GM23248 (cell line): Measurements from ENCODE around the gene ADGRD2. TPM values are rescaled to one million over a fixed set of nuclear protein-coding genes. Genes with fewer than 3 reads are reported as not detected.

Experiments
- DNase-seq: peaks from one replicate; pipeline ENCODE4 v3.0.0-alpha.2; 2015
- H2AFZ ChIP-seq: fragments of 200-600 bp; sonication (generic); 2 replicates; pipeline ENCODE4 v1.6.1; 2016; ENCODE audit warnings: antibody characterized with exemption
- H3F3A ChIP-seq: fragments of 200-600 bp; sonication (generic); 2 replicates; pipeline ENCODE4 v1.6.1; 2016; ENCODE audit warnings: mild to moderate bottlenecking, antibody characterized with exemption, mixed run types; ENCODE audit not compliant: insufficient read depth
- H3K27ac ChIP-seq: fragments of 200-600 bp; sonication (generic); 2 replicates; pipeline ENCODE4 v1.5.1; 2016; ENCODE audit warnings: mild to moderate bottlenecking
- H3K27me3 ChIP-seq: fragments of 200-600 bp; sonication (generic); replicated peaks from 2 replicates; pipeline ENCODE4 v1.6.1; 2016; ENCODE audit warnings: mild to moderate bottlenecking; ENCODE audit not compliant: insufficient read depth
- H3K36me3 ChIP-seq: fragments of 200-600 bp; sonication (generic); 2 replicates; pipeline ENCODE4 v1.6.1; 2016; ENCODE audit warnings: low read depth, mild to moderate bottlenecking
- H3K4me1 ChIP-seq: fragments of 200-600 bp; sonication (generic); 2 replicates; pipeline ENCODE4 v1.6.1; 2016; ENCODE audit warnings: mild to moderate bottlenecking; ENCODE audit not compliant: insufficient read depth
- H3K4me2 ChIP-seq: fragments of 200-600 bp; sonication (generic); one replicate; pipeline ENCODE4 v1.6.1; 2016; ENCODE audit warnings: mild to moderate bottlenecking; ENCODE audit not compliant: unreplicated experiment
- H3K4me3 ChIP-seq: fragments of 200-600 bp; sonication (generic); 2 replicates; pipeline ENCODE4 v1.5.1; 2016; ENCODE audit warnings: mild to moderate bottlenecking
- H3K79me2 ChIP-seq: fragments of 200-600 bp; sonication (generic); 2 replicates; pipeline ENCODE4 v1.6.1; 2016; ENCODE audit warnings: mild to moderate bottlenecking; ENCODE audit not compliant: insufficient read depth
- H3K9ac ChIP-seq: fragments of 200-600 bp; sonication (generic); 2 replicates; pipeline ENCODE4 v1.6.1; 2016; ENCODE audit warnings: mild to moderate bottlenecking
- H3K9me2 ChIP-seq: fragments of 200-600 bp; sonication (generic); 2 replicates; pipeline ENCODE4 v1.6.1; 2016; ENCODE audit warnings: mixed run types, mild to moderate bottlenecking, moderate library complexity; ENCODE audit not compliant: insufficient read depth
- H3K9me3 ChIP-seq: fragments of 200-600 bp; sonication (generic); one replicate; pipeline ENCODE4 v1.6.1; 2017; ENCODE audit warnings: low read depth
- H4K20me1 ChIP-seq: fragments of 200-600 bp; sonication (generic); 2 replicates; pipeline ENCODE4 v1.6.0; 2016; ENCODE audit not compliant: insufficient read depth
- EZH2 ChIP-seq: fragments of 200-600 bp; sonication (generic); IDR thresholded peaks from 2 replicates; pipeline ENCODE4 v1.6.1; 2018; ENCODE audit warnings: antibody characterized with exemption, mild to moderate bottlenecking; ENCODE audit not compliant: insufficient read depth, poor library complexity, severe bottlenecking
- EZH2phosphoT487 ChIP-seq: fragments of 200-600 bp; sonication (generic); IDR thresholded peaks from 2 replicates; pipeline ENCODE4 v1.6.1; 2018; ENCODE audit warnings: antibody characterized with exemption, moderate library complexity, mild to moderate bottlenecking, low read depth; ENCODE audit not compliant: insufficient read depth
- WGBS, 2 experiments: methylation state at CpG; one replicate each; pipeline ENCODE4 v1.1.6; 2015 to 2017; ENCODE audit warnings: low lambda C conversion rate in 2 of 2, low coverage in 1 of 2; ENCODE audit errors: missing lambda C conversion rate in 2 of 2; 5-methylcytosine and 5-hydroxymethylcytosine counted together
- in situ Hi-C: fragments of 300-500 bp; cut with MboI; formaldehyde crosslinking; loops from 2 replicates; pipeline ENCODE4 v1.15.0; 2020
- polyA plus RNA-seq: library from polyadenylated mRNA; unstranded; fragments of >200 nt; fragmentation: Nextera tagmentation; extraction: Ambion mirVana; gene quantifications from 2 replicates; pipeline ENCODE4 v1.2.1, GENCODE V29; 2016
- total RNA-seq: library from RNA; depleted of rRNA; stranded (reverse); fragments of >200 nt; shearing (Covaris generic); gene quantifications from 2 replicates; pipeline ENCODE4 v1.2.3, GENCODE V29; 2014

Gene ADGRD2
- total and polyA plus RNA-seq, 2 experiments from 2014 or later: not detected

DNA sequence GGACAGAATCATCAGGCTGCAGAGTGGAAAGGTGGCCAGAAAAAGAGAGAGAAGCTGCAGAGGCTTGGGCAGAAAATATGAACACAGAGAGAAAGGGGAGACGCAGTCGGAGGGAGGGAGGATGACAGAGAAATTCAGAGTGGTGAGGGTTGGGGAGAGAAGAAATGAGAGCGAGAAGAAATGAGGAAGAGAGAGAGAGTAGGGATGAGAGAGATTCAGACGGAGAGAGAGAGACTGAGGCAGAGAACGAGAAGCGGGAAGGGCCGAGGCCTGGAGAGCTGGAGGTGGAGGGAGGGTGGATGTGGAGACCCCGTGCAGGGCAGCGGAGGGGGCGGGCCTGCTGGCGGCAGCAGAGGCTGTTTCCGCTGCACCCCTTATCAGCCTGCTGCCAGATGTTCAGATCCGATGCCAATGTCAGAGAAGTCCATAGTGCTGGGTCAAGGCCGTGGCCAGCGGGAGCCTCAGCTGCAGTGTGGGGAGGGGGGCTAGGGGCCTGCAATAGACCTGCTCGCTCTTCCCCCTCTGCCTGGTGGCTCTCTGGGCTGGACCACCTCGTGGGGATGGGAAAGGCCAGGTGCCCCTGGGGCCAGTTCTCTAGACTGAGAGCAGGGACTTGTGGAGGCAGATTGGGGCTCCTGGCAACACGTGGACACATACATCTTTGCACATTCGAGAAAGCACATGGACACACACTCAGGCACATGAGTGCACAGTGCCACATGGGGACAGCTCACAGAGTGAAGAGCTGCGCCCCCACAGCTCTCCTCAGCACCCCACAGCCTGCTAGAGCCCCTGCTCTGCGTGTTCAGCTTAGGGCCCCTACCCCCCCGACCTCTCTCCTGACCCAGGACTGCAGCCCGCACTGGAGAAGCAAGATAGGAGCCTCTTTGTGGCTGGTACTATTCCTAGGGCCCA is 61.9 kb downstream of the ADGRD2 start:
- no peaks in the 10 kb centered on the region for H3K36me3 ChIP-seq
- no peaks in the 10 kb centered on the region for H3K9me3 ChIP-seq
- no peaks in the 10 kb centered on the region for H3K9me2 ChIP-seq
- no peaks in the 10 kb centered on the region for H3F3A ChIP-seq
- H3K27me3 ChIP-seq: peaks cover 9% of the 10 kb centered on the region
- no peak overlapping the region for H3K4me2 ChIP-seq
- TF ChIP-seq EZH2 (no peak), EZH2phosphoT487 (no peak)
- H3K27ac ChIP-seq: no peak overlapping the region
- no peak overlapping the region for H3K9ac ChIP-seq
- no peaks in the 10 kb centered on the region for H3K4me1 ChIP-seq
- in situ Hi-C loops: no loop called here
- no peak overlapping the region for H2AFZ ChIP-seq
- H3K4me3 ChIP-seq: no peak overlapping the region
- WGBS, 2 experiments: 65 to 79% methylated on average over 19 to 23 of the region's 23 CpGs
- no peaks in the 10 kb centered on the region for H3K79me2 ChIP-seq
- DNase-seq: no peak
- no peaks in the 10 kb centered on the region for H4K20me1 ChIP-seq

DNA sequence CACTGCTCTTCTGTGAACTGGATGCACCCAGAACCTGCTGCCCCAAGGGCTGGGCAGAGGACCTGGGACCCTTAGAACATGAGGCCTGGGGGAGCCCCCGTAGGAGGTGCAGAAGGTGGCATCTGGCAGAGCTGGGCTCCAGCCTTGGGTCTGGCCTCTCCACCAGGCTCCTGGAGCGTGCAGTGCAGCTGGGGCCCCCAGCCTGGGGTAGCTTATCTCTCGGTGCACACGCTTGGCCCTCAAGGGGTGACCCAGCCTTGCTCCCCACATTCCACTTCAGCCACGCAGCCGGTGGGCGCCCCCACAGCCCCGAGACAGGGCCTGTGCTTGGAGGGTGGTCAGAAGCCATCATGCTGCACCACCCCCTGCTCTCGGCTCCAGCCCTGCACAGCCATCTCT is 62.6 kb downstream of the ADGRD2 start:
- 82 to 86% methylated on average over 9 of the region's 9 CpGs for WGBS, 2 experiments
- no peaks in the 10 kb centered on the region for H3K9me2 ChIP-seq
- no peak overlapping the region for H2AFZ ChIP-seq
- H3K4me2 ChIP-seq: no peak overlapping the region
- no peak for TF ChIP-seq EZH2phosphoT487
- in situ Hi-C loops: no loop called here
- DNase-seq: no peak
- H3K36me3 ChIP-seq: no peaks in the 10 kb centered on the region
- no peaks in the 10 kb centered on the region for H3K4me1 ChIP-seq
- no peak overlapping the region for H3K27ac ChIP-seq
- no peak overlapping the region for H3K9ac ChIP-seq
- peaks cover 9% of the 10 kb centered on the region for H3K27me3 ChIP-seq
- no peaks in the 10 kb centered on the region for H3K9me3 ChIP-seq
- H3F3A ChIP-seq: no peaks in the 10 kb centered on the region
- no peaks in the 10 kb centered on the region for H3K79me2 ChIP-seq
- H4K20me1 ChIP-seq: no peaks in the 10 kb centered on the region
- no peak overlapping the region for H3K4me3 ChIP-seq

DNA sequence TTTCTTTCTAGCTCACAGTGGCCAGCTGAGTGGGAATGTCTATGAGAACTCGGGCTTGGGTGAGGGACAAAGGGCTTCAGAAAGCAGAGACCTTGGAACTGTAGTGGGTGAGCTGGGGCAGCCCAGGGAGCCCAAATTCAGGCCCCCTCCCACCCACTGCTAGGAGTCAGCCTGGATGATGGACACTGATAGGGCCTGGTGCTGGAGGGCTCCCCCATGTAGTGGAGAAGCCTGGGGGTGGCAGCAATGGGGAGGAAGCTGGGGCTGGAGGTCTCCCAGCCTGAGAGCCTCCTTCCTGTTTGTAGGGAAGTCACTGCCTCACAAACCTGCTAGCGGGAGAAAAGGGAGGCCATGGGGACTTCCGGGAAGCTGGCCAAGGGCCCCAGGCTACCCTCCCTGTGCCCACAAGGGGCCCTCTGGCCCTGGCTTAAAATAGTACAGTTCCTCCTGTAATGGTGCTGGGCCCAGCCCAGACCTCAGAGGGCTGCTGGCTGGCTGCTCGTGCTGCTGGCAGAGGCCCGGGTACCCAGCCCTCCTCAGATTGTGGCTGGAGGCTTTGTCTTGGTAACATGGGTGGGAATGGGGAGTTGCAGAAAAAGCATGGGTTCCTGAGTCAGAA is 63.2 kb downstream of the ADGRD2 start:
- in situ Hi-C loops: no loop called here

DNA sequence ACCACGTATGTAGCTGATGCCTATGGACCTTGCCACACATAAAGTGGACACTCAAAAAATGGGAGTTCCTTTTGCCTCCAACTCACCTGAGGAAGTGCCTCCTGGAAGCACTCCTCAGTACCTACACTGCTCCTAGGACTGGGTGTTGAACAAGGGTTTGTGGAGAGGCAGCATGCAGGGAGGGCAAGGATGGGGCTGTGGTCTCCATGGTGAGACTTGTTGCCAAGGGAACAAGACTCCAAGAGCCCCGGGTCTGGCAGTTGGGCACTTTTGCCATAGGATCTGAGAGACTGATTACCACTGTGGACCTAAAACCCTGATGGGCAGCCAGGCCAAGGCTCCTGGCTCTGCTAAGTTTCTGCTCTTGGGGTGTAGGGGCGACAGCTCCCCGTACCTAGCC is 63.9 kb downstream of the ADGRD2 start:
- H3K9ac ChIP-seq: no peak overlapping the region
- 71 to 72% methylated on average over 4 of the region's 4 CpGs for WGBS, 2 experiments

More for the DNA sequence above, 63.2 kb downstream of the ADGRD2 start:
- Histone ChIP-seq H3K4me1 (no peaks in the 10 kb centered on the region), H3K9ac (no peak overlapping the region), H3K79me2 (no peaks in the 10 kb centered on the region), H3K9me2 (no peaks in the 10 kb centered on the region), H4K20me1 (no peaks in the 10 kb centered on the region), H3K27me3 (peaks cover 13% of the 10 kb centered on the region), H2AFZ (no peak overlapping the region), H3K4me3 (no peak overlapping the region), H3K27ac (no peak overlapping the region), H3F3A (no peaks in the 10 kb centered on the region), H3K36me3 (no peaks in the 10 kb centered on the region), H3K4me2 (no peak overlapping the region), H3K9me3 (no peaks in the 10 kb centered on the region)
- 57 to 60% methylated on average over 5 of the region's 5 CpGs for WGBS, 2 experiments
- DNase-seq: no peak
- no peak for TF ChIP-seq EZH2phosphoT487

More for the DNA sequence above, 63.9 kb downstream of the ADGRD2 start:
- H4K20me1 ChIP-seq: no peaks in the 10 kb centered on the region
- no peaks in the 10 kb centered on the region for H3K79me2 ChIP-seq
- no peak for TF ChIP-seq EZH2phosphoT487
- TF ChIP-seq EZH2: no peak
- H3K9me2 ChIP-seq: no peaks in the 10 kb centered on the region
- no peaks in the 10 kb centered on the region for H3K9me3 ChIP-seq
- H3K4me1 ChIP-seq: no peaks in the 10 kb centered on the region
- H3K27ac ChIP-seq: no peak overlapping the region
- no peak for DNase-seq
- H2AFZ ChIP-seq: no peak overlapping the region
- peaks cover 20% of the 10 kb centered on the region for H3K27me3 ChIP-seq
- no peaks in the 10 kb centered on the region for H3F3A ChIP-seq
- no peak overlapping the region for H3K4me3 ChIP-seq
- H3K4me2 ChIP-seq: no peak overlapping the region
- in situ Hi-C loops: no loop called here
- no peaks in the 10 kb centered on the region for H3K36me3 ChIP-seq
